Glutamatergic neuron (in vitro differentiated cells): ENCODE results near the gene ENSA. TPM values are rescaled to one million over a fixed set of nuclear protein-coding genes. Genes with fewer than 3 reads are reported as not detected.
"Not testable (repeated sequence)": the region's sequence is repeated elsewhere in the genome, so short reads cannot be mapped to it uniquely, and the experiment has no call there.

Experiments
- DNase-seq: peaks from one replicate; pipeline ENCODE4 v3.0.0; 2022
- H3K27ac Mint-ChIP-seq: one replicate; pipeline ENCODE4 v1.8.0; 2020; ENCODE audit warnings: mild to moderate bottlenecking, mixed read lengths, inconsistent platforms; ENCODE audit not compliant: unreplicated experiment
- H3K27me3 Mint-ChIP-seq: one replicate; pipeline ENCODE4 v1.8.0; 2020; ENCODE audit warnings: mild to moderate bottlenecking, moderate library complexity, mixed read lengths, inconsistent platforms; ENCODE audit not compliant: unreplicated experiment
- H3K36me3 Mint-ChIP-seq: one replicate; pipeline ENCODE4 v1.8.0; 2020; ENCODE audit warnings: mild to moderate bottlenecking, mixed read lengths, inconsistent platforms; ENCODE audit not compliant: unreplicated experiment
- H3K4me1 Mint-ChIP-seq: one replicate; pipeline ENCODE4 v1.8.0; 2020; ENCODE audit warnings: mild to moderate bottlenecking, low read depth, mixed read lengths, inconsistent platforms; ENCODE audit not compliant: unreplicated experiment
- H3K4me3 Mint-ChIP-seq: one replicate; pipeline ENCODE4 v1.8.0; 2020; ENCODE audit warnings: mild to moderate bottlenecking, mixed read lengths, inconsistent platforms; ENCODE audit not compliant: unreplicated experiment
- H3K9me3 Mint-ChIP-seq: one replicate; pipeline ENCODE4 v1.8.0; 2020; ENCODE audit warnings: mild to moderate bottlenecking, moderate library complexity, mixed read lengths, inconsistent platforms; ENCODE audit not compliant: unreplicated experiment
- total RNA-seq: library from RNA; stranded (reverse); fragmentation: NEBNext Ultra II Directional; extraction: Animal tissue kit (Norgen Biotek cat#: 25700); gene quantifications from one replicate; pipeline ENCODE4 v1.2.1, GENCODE V29; 2021; ENCODE audit not compliant: unreplicated experiment
- TF ChIP-seq, protein P1 (sequence below): fragments of 200-600 bp; sonication (generic); IDR thresholded peaks from one replicate; pipeline ENCODE4 v1.5.0; 2021; ENCODE audit not compliant: partially characterized antibody, unreplicated experiment

The ENSA gene
- total RNA-seq, 1 donor from 2014 or later, result 122 TPM

GRCh38 chr1:150610576-150610975 lies 18.8 kb downstream of the ENSA start:
- H3K4me1 Mint-ChIP-seq, result no peaks in the 10 kb centered on the region
- TF ChIP-seq, protein P1, sequence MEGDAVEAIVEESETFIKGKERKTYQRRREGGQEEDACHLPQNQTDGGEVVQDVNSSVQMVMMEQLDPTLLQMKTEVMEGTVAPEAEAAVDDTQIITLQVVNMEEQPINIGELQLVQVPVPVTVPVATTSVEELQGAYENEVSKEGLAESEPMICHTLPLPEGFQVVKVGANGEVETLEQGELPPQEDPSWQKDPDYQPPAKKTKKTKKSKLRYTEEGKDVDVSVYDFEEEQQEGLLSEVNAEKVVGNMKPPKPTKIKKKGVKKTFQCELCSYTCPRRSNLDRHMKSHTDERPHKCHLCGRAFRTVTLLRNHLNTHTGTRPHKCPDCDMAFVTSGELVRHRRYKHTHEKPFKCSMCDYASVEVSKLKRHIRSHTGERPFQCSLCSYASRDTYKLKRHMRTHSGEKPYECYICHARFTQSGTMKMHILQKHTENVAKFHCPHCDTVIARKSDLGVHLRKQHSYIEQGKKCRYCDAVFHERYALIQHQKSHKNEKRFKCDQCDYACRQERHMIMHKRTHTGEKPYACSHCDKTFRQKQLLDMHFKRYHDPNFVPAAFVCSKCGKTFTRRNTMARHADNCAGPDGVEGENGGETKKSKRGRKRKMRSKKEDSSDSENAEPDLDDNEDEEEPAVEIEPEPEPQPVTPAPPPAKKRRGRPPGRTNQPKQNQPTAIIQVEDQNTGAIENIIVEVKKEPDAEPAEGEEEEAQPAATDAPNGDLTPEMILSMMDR, result no peak
- DNase-seq, result no peak
- H3K9me3 Mint-ChIP-seq, result peaks cover 3% of the 10 kb centered on the region
- H3K4me3 Mint-ChIP-seq, result no peak overlapping the region
- H3K36me3 Mint-ChIP-seq, result peaks cover under 1% of the 10 kb centered on the region
- H3K27ac Mint-ChIP-seq, result no peak overlapping the region
- peaks cover 3% of the 10 kb centered on the region for H3K27me3 Mint-ChIP-seq

- H3K9me3 Mint-ChIP-seq, result peaks cover 3% of the 10 kb centered on the region
- H3K4me1 Mint-ChIP-seq, result peaks cover under 1% of the 10 kb centered on the region
- DNase-seq, result no peak
- no peak overlapping the region for H3K4me3 Mint-ChIP-seq
- peaks cover 3% of the 10 kb centered on the region for H3K27me3 Mint-ChIP-seq
- TF ChIP-seq, protein P1, result no peak
- peak overlapping the region; percentile 11 for H3K27ac Mint-ChIP-seq
- H3K36me3 Mint-ChIP-seq, result no peaks in the 10 kb centered on the region
Measured at GRCh38 chr1:150609732-150610131, 19.7 kb downstream of the ENSA start.

DNA sequence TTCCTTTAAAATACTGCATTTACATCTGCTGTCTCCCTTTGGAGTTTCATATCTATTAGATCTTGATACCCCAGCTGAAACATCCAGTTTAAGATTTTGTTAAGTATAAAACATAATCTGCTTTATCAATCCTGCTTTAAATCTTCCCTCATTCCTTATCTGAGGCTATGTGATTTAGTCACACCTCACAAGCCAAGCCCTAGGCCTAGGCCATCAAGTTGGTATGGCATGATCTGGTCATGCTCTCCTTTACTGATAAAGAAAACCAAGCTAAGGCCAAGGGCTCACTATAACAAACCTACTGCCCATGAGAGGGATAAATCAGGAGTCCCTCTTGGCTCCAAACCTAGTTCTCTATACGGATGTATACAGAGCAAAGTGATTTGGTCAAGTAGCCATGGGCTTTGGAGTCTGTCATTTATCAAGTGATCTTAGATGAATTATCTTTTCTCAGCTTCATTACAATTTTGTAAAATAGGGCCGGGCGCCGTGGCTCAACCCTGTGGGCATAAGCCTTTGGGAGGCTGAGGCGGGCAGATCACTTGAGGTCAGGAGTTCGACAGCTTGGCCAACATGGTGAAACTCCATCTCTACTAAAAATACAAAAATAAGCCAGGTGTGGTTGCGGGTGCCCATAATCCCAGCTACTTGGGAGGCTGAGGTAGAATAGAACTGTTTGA lies 22.8 kb downstream of the ENSA start:
- no peak overlapping the region for H3K4me3 Mint-ChIP-seq
- no peaks in the 10 kb centered on the region for H3K9me3 Mint-ChIP-seq
- peaks cover 7% of the 10 kb centered on the region for H3K4me1 Mint-ChIP-seq
- peaks cover 4% of the 10 kb centered on the region for H3K27me3 Mint-ChIP-seq
- H3K36me3 Mint-ChIP-seq, result no peaks in the 10 kb centered on the region
- H3K27ac Mint-ChIP-seq, result peak overlapping the region; percentile 8
- DNase-seq, result no peak
- TF ChIP-seq, protein P1, result no peak

DNA sequence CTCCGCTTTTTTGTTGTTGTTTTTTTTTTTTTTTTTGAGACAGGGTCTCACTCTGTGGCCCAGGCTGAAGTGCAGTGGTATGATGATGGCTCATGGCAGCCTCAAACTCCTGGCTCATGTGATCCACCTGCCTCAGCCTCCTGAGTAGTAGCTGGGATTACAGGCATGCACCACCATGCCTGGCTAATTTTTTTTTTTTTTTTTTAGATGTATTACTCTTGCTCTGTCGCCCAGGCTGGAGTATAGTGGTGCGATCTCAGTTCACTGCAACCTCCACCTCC lies 24.0 kb downstream of the ENSA start:
- H3K27ac Mint-ChIP-seq, H3K9me3 Mint-ChIP-seq, H3K36me3 Mint-ChIP-seq, H3K27me3 Mint-ChIP-seq, H3K4me1 Mint-ChIP-seq, H3K4me3 Mint-ChIP-seq, DNase-seq: not testable (repeated sequence)

DNA sequence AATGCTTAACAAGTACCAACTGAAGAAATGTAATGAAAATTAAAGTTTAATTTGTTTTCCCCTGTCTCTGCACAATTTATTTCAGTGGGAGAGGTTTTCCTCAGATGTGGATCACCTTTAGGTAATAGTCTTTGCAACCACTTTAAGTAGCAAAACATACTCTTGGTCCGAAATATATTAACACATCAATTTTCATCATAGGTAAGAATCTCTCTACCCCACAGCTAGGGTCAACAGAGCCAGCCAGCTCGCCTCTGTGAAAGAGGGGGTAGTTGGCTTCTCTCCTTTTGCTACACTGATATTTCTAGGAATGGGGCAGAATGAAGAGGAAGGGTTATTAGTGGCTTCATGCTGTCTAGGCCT lies 25.2 kb downstream of the ENSA start:
- TF ChIP-seq, protein P1, result no peak
- Mint-ChIP-seq H3K9me3 (no peaks in the 10 kb centered on the region), H3K4me1 (peaks cover 7% of the 10 kb centered on the region), H3K27ac (peak overlapping the region; percentile 28), H3K27me3 (peaks cover 2% of the 10 kb centered on the region), H3K36me3 (no peaks in the 10 kb centered on the region), H3K4me3 (no peak overlapping the region)
- DNase-seq, result no peak
